SU-DHL-6 (cell line): Measurements from ENCODE around the gene CNOT6L.

Experiments used
- H2AFZ ChIP-seq: fragments of 200-600 bp; sonication (generic); 2 replicates; pipeline ENCODE4 v1.6.1; 2014; ENCODE audit warnings: low read depth, mild to moderate bottlenecking, moderate library complexity, mixed read lengths, antibody characterized with exemption, low read length; ENCODE audit not compliant: severe bottlenecking
- H3F3A ChIP-seq: fragments of 200-600 bp; shearing (Covaris generic); 2 replicates; pipeline ENCODE4 v1.6.0; 2016; ENCODE audit warnings: antibody characterized with exemption, mild to moderate bottlenecking; ENCODE audit not compliant: insufficient read depth
- H3K27ac ChIP-seq: fragments of 200-600 bp; sonication (generic); 2 replicates; pipeline ENCODE4 v1.5.1; 2016; ENCODE audit warnings: low read depth, mild to moderate bottlenecking, low read length, moderate library complexity, mixed read lengths
- H3K27me3 ChIP-seq: fragments of 200-600 bp; sonication (generic), shearing (Covaris generic); 2 replicates; pipeline ENCODE4 v1.6.0; 2014; ENCODE audit warnings: mild to moderate bottlenecking, low read length
- H3K36me3 ChIP-seq: fragments of 200-600 bp; sonication (generic); 2 replicates; pipeline ENCODE4 v1.6.1; 2014; ENCODE audit warnings: mild to moderate bottlenecking, low read length, mixed read lengths
- H3K4me2 ChIP-seq: fragments of 300-600, 200-600 bp; shearing (Covaris generic), sonication (generic); 2 replicates; pipeline ENCODE4 v1.6.0; 2014; ENCODE audit warnings: low read length, low read depth, mild to moderate bottlenecking; ENCODE audit not compliant: poor library complexity, severe bottlenecking
- H3K4me3 ChIP-seq: fragments of 200-600 bp; sonication (generic); 2 replicates; pipeline ENCODE4 v1.5.1; 2014; ENCODE audit warnings: antibody characterized with exemption, low read length, mild to moderate bottlenecking, mixed read lengths; ENCODE audit not compliant: insufficient read depth, poor library complexity, severe bottlenecking
- H3K79me2 ChIP-seq: fragments of 200-600 bp; sonication (generic); 2 replicates; pipeline ENCODE4 v1.6.1; 2014; ENCODE audit warnings: mild to moderate bottlenecking, low read length, moderate library complexity; ENCODE audit not compliant: insufficient read depth
- H3K9ac ChIP-seq: fragments of 200-600 bp; sonication (generic); 2 replicates; pipeline ENCODE4 v1.7.0; 2014; ENCODE audit warnings: mild to moderate bottlenecking, low read length
- H3K9me2 ChIP-seq: fragments of 200-600 bp; sonication (generic); replicated peaks from 2 replicates; pipeline ENCODE4 v1.6.1; 2014; ENCODE audit warnings: low read length; ENCODE audit not compliant: insufficient read depth
- H3K9me3 ChIP-seq: fragments of 200-600 bp; sonication (generic); 2 replicates; pipeline ENCODE4 v1.6.1; 2014; ENCODE audit warnings: low read length, mixed read lengths; ENCODE audit not compliant: insufficient read depth
- H4K20me1 ChIP-seq: fragments of 200-600 bp; sonication (generic); 2 replicates; pipeline ENCODE4 v1.6.1; 2014; ENCODE audit warnings: low read depth, mild to moderate bottlenecking, antibody characterized with exemption, low read length, moderate library complexity, mixed read lengths
- EZH2phosphoT487 ChIP-seq: fragments of 200-600 bp; sonication (generic), shearing (Covaris generic); conservative IDR thresholded peaks from 2 replicates; pipeline ENCODE4 v1.6.1; 2018; ENCODE audit warnings: mild to moderate bottlenecking, antibody characterized with exemption, low read length, moderate library complexity, mixed read lengths
- TF ChIP-seq, protein P1 (sequence below): fragments of 200-600 bp; sonication (generic); IDR thresholded peaks from one replicate; pipeline ENCODE4 v1.5.1; 2017; ENCODE audit warnings: antibody characterized with exemption, mild to moderate bottlenecking, low read length, moderate library complexity; ENCODE audit not compliant: insufficient read depth, poor library complexity, severe bottlenecking

The CNOT6L gene

DNA sequence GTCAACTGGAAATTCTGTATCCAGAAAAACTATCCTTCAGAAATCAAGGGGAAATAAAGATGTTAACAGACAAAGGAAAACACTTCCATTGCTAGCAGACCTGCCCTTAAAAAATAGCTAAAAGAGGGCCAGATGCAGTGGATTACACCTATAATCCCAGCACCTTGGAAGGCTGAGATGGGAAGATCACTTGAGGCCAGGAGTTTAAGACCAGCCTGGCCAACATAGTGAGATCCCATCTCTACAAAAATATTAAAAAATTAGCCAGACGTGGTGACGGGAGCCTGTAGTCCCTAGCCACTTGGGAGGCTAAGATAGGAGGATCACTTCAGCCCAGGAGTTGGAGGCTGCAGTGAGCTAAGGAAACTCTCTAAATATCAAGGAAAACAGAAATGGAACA is 67.4 kb downstream of the CNOT6L start:
- no peaks in the 10 kb centered on the region for H3K27me3 ChIP-seq
- H3K9me3 ChIP-seq, result no peaks in the 10 kb centered on the region
- no peaks in the 10 kb centered on the region for H3F3A ChIP-seq
- no peaks in the 10 kb centered on the region for H3K9me2 ChIP-seq
- no peak overlapping the region for H3K9ac ChIP-seq
- no peaks in the 10 kb centered on the region for H4K20me1 ChIP-seq
- no peak for TF ChIP-seq EZH2phosphoT487
- TF ChIP-seq, protein P1, sequence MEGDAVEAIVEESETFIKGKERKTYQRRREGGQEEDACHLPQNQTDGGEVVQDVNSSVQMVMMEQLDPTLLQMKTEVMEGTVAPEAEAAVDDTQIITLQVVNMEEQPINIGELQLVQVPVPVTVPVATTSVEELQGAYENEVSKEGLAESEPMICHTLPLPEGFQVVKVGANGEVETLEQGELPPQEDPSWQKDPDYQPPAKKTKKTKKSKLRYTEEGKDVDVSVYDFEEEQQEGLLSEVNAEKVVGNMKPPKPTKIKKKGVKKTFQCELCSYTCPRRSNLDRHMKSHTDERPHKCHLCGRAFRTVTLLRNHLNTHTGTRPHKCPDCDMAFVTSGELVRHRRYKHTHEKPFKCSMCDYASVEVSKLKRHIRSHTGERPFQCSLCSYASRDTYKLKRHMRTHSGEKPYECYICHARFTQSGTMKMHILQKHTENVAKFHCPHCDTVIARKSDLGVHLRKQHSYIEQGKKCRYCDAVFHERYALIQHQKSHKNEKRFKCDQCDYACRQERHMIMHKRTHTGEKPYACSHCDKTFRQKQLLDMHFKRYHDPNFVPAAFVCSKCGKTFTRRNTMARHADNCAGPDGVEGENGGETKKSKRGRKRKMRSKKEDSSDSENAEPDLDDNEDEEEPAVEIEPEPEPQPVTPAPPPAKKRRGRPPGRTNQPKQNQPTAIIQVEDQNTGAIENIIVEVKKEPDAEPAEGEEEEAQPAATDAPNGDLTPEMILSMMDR, result no peak
- no peak overlapping the region for H3K27ac ChIP-seq
- no peak overlapping the region for H3K4me3 ChIP-seq
- no peaks in the 10 kb centered on the region for H3K36me3 ChIP-seq
- no peak overlapping the region for H2AFZ ChIP-seq
- no peak overlapping the region for H3K4me2 ChIP-seq
- no peaks in the 10 kb centered on the region for H3K79me2 ChIP-seq

DNA sequence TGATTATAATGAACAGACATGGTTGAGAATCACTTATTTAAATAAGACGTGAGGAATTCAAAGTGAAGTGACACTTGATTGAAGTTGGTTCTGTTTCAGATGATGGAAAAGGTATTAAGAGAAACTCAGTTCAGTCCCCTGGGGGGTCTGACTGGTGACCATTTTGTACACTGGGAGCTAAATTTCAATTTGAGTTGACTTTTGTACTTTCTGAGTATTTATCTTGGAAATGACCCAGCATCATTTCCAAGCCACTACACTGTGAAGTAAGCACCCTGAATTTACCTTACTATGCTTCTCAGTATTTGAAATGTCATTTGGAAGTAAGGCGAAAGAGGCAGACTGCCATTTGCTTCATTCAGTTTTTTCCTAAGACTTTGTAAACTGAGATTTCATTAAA is 73.4 kb downstream of the CNOT6L start:
- H4K20me1 ChIP-seq, result no peaks in the 10 kb centered on the region
- H3K9me2 ChIP-seq, result no peaks in the 10 kb centered on the region
- H2AFZ ChIP-seq, result no peak overlapping the region
- no peak overlapping the region for H3K4me2 ChIP-seq
- no peaks in the 10 kb centered on the region for H3K79me2 ChIP-seq
- H3F3A ChIP-seq, result no peaks in the 10 kb centered on the region
- TF ChIP-seq, protein P1, result no peak
- TF ChIP-seq EZH2phosphoT487, result no peak
- H3K27ac ChIP-seq, result no peak overlapping the region
- no peak overlapping the region for H3K9ac ChIP-seq
- H3K27me3 ChIP-seq, result no peaks in the 10 kb centered on the region
- H3K4me3 ChIP-seq, result no peak overlapping the region
- H3K9me3 ChIP-seq, result no peaks in the 10 kb centered on the region
- H3K36me3 ChIP-seq, result no peaks in the 10 kb centered on the region

DNA sequence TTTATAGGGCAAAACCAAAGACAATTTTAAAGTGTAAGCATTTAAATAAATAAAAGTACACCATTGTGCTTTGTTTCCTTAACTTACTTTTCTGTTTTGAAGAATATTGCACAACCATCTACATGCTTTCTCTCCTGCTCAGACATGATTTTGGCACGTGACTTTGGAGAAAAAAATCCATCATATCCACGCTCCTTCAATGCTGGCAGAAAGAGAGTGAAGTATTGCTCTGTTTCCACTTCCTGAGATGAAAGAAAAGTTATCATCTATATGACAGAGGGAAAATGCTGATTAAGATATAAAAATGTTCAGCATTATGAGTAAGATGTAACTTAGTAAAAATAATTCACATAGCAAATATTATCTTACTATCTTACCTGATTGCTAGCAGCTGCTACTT is 77.1 kb downstream of the CNOT6L start:
- no peaks in the 10 kb centered on the region for H4K20me1 ChIP-seq
- H3K4me3 ChIP-seq, result no peak overlapping the region
- no peak overlapping the region for H3K4me2 ChIP-seq
- no peak overlapping the region for H3K27ac ChIP-seq
- TF ChIP-seq, protein P1, result no peak
- no peak for TF ChIP-seq EZH2phosphoT487
- H2AFZ ChIP-seq, result no peak overlapping the region
- no peaks in the 10 kb centered on the region for H3K79me2 ChIP-seq
- no peak overlapping the region for H3K9ac ChIP-seq
- no peaks in the 10 kb centered on the region for H3K9me2 ChIP-seq
- H3K9me3 ChIP-seq, result no peaks in the 10 kb centered on the region
- no peaks in the 10 kb centered on the region for H3F3A ChIP-seq
- H3K27me3 ChIP-seq, result no peaks in the 10 kb centered on the region
- no peaks in the 10 kb centered on the region for H3K36me3 ChIP-seq
